SKM-1 (cell line): ENCODE measurements around the gene RFX4.

Experiments
- DNase-seq: peaks from one replicate; lab custom pipeline; 2025; ENCODE audit not compliant: unreplicated experiment; lab: John Stamatoyannopoulos, UW

RFX4 gene

DNA sequence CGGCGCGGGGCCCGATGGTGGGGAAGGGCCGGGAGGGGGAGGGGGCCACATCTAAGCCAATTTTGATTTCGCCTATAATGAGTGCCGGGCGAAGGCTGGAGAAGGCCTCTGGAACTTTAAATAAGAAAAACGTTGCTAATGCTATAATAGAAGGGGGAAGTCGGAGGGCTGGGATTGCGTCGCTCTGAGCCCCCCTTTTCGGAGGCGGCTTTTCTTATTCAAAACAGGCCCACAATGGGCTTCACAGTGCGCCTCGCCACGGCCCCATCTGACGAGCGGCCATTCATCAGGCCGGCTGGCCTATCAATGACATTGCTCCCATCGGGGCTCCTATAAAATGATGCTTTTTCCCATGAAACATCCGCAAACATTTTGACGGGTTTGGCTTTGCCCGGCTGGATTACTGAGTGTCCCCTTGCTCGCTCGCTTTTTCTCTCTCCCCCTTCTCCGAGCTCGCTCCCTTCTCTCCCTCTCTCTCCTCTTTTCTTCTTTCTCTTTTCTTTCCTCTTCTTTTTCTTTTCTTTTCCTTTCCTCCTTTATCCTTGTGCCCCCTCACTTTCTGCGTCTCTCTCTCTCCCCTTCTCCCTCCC, at the start of gene RFX4:
Gene RFX4 (plus strand): TSS at position 364 of the 590 bp plus-strand sequence. CDS start 317 bp downstream, outside the sequence.
- DNase-seq: no peak

DNA sequence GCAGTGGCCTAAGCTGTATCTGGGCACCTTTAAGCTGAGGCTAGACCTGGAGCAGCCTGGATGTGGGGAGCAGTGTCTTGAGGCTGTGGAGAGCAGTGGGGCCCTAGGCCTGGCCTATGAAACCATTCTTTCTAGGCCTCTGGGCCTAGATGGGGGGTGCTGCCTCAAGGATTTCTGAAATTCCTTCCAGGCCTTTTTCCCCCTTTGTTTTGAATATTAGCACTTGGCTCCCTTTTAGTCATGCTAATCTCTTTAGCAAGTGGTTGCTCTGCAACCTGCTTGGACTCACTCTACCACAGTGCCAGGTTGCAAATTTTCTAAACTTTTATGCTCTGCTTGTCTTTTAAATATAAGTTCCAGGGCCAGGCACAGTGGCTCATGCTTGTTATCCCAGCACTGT, 41.6 kb upstream of the RFX4 start:
- no peak for DNase-seq

DNA sequence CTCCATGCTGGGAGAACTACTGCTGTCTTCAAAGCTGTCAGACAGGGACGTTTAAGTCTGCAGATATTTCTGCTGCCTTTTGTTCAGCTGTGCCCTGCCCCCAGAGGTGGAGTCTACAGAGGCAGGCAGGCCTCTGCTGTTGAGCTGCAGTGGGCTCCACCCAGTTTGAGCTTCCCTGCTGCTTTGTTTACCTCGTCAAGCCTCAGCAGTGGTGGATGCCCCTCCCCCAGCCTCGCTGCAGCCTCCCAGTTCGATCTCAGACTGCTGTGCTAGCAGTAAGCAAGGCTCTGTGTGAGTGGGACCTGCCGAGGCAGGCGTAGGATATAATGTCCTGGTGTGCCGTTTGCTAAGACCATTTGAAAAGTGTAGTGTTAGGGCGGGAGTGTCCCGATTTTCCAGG, 31.4 kb upstream of the RFX4 start:
- no peak for DNase-seq

DNA sequence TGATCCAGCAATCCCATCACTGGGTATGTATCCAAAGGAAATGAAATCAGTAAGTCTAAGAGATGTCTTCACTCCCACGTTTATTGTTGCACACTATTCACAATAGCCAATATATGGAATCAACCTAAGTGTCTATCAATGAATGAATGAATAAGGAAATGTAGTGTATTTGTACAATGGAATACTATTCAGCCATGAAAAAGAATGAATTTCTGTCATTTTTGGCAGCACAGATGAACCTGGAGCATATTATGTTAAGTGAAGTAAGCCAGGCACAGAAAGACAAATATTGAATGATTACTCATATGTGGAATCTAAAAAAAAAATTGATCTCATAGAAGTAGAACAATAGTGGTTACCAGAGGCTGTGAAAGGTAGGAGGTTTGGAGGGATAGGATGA, 30.6 kb upstream of the RFX4 start:
- DNase-seq: no peak

DNA sequence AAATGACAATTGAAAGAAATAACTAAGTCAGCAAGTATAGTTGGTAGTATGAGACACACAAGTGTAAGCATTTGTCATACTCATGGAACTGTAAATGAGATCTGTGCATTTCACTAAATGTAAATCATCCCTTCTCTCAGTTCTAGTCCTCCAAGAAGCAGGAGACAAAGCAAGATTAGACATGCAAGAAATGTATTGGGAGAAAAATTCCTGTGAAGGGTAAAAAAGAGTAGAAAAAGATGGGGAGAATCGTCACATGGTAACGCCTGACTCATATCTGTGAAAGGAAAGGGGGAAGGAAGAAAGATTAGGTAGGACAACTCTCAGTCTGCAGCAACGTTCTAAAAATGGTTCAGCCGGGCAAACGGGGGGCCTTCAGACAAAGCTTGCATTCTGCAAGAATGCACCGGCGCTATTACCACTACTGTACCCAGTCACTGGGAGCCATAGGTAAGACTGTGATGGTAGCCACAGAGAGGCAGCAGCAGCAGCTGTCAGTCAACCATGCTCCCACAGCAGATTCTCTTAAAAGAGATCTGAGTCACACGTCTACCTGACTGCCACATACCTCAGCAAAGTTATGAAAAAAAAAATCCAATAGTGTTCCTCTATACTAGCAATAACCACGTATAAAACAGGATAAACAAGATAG, 18.0 kb upstream of the RFX4 start:
- no peak for DNase-seq

DNA sequence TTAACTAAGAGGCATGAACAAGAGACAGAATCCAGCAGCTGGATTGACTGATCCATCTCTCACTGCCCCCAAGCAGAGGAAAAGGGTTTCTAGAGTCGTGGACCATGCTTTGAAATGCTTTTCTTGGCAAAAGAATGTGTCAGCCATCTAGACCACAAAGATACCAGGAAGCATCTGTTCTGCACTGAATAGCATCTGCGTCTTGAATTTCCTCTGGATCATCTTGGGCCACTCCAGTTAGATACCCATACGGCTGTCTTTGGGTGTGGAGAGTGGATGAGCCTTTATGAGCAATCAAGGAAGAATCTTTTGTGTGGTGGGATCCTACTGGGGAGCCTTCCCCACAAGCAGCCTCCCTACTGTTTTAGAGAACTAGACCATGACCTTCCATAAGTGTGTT, 16.0 kb upstream of the RFX4 start:
- no peak for DNase-seq

DNA sequence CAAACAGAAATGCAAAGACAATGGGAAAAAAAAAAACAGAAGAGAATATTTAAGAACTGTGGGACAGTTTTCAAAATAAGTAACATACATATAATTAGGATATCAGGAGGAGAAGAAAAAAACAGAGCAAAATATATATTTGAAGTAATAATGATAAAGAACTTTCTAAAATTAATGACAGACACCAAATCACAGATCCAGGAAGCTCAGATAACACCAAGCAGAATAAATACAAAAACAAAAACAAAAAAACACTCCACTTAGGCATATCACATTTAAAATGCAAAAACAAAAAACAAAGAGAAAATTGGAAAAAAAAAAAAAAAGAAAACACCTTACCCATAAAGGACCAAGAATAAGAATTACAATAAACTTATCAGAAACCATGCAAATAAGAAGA, 9.6 kb upstream of the RFX4 start:
- no peak for DNase-seq

DNA sequence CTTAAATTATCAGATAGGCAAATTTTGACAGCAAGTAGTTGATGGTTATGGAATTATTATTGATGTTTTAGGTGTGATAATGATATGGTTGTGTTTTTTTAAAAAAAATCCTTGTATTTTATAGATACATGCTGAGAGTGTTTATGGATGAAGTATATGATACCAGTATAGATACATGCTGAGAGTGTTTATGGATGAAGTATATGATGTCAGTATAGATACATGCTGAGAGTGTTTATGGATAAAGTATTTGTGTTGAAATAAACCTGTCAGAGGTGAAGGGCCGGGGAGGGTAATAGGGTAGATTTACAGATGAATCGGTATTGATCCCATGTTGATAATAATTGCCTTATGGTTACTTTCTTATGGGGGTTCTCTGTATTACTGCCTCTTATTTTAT, 6.0 kb upstream of the RFX4 start:
- DNase-seq: no peak

DNA sequence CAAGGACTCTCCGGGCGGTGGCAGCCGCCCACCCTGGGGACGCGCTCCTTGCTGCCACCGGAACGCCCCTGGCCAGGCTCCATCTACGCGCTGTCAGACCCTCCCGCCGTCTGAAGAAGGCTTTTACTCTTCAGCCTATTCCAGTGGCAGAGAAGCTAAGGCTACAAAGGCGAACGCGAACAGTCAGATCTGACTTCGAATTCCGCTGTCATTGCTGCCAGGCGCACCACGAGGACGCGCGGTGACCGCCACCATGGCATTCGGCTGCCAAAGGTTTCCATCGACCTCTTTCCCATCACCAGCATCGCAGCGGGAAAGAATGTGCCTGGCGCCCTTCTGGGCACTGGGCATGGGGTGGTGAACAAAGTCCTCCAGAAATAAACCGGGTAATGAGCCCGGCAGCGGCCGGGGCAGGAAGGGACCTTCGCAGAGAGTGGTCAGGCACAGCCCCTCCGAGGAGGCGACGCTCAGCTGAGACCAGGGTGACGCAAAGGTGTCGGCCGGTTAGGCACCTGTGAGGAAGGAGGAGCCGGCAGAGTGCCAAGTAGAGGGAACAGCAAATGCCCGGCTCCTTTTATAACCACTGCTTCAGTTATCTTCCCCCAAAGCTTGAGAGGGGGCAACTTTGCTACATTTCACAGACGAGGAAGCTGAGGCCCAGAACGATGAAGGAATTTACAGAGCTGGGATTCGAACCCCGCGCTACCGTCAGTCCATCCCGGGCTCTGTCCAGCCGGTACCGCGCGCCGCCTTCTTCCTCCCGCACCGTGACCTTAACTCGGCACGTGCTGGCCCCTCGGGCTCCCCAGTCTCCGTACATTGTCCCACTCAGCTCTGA, 1.9 kb upstream of the RFX4 start:
- DNase-seq: no peak

DNA sequence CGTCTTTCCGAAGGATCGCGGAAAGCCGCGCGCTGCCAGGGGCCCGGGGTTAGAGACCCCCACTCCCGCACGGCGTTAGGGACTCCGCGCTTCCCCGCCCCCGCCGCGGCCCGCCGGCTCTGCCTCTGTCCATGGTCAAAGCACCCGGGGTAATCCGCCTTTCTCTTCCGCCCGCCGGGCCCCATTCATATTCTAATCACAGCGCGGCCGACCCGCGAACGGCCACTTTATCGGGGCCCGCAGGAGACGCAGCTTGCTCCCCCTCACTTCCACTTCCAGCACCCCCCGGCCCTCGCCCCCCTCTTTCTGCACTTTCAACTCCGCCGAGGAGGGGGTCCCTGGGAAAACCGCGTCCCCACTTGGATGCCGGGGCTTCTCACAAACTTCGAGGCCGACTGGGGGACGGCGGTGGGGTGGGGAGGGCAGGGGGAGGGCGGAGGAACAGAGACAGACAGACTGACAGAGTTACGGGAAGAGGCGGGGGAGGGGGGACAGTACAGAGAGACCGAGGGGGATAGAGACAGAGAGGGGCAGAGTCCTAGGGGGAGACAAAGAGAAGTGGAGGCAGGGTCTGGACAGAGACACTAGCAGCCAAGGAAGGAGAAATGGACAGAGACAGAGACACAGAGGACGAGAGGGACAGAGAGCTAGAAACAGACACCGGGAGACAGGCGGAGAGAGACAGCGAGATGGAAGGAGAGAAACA, 1.1 kb upstream of the RFX4 start:
- no peak for DNase-seq

DNA sequence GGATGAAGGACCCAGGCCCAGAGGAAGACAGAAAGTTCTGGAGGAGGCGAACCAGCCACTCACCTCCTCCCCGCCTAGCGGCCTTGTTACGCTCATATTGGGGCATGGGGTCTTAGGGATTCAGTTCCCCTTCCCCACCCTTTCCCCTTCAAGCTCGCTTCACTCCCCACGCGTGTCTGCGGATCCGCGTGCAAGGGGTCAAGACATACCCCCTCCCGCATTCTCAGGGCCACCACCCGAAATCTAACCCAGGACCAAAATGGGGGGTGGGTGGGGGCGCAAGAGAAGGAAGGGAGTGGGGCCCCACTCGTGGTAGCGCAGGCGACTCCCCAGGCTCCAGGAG, 584 bp upstream of the RFX4 start:
- DNase-seq: no peak

DNA sequence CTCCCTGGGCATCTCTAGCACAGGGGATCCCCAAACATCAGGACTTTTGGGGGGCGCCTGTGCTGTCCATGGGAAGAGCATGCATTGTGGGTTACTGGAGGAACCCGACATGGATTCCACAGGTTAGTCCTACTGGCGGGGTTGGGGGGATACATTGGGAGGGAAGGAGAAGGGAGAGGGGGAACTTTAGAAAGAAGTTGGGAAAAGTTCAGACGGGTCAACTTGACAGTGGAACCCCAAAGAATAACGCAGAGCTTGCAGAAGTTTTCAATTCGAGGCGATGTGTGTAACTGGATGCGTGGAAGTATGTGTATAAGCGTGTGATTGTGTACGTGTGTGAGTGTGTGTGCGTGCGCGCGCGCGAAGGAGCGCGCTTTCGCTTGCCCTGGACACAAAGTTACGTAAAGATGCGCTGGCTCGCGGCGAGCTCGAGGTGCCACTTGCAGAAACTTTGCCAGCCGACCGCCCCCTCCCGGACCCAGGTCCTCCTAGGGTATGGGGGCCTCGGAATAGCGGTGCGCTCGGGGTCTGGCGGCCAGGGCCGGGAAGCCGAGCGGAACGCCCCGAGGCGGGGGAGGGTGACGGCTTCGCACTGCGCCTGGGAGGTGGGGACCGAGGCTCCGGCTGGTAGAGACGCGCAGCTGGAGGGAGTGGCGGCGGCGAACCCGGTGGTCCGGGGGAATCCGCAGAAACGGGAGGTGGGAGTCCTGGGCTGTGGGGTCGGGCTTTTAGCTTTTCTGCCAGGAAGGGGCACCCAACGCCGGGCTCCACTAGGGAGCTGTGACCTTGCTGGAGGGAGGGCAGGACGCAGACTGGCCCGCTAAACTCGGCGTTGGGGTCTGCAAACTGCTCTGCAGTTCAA, 669 bp downstream of the RFX4 start:
- no peak for DNase-seq

DNA sequence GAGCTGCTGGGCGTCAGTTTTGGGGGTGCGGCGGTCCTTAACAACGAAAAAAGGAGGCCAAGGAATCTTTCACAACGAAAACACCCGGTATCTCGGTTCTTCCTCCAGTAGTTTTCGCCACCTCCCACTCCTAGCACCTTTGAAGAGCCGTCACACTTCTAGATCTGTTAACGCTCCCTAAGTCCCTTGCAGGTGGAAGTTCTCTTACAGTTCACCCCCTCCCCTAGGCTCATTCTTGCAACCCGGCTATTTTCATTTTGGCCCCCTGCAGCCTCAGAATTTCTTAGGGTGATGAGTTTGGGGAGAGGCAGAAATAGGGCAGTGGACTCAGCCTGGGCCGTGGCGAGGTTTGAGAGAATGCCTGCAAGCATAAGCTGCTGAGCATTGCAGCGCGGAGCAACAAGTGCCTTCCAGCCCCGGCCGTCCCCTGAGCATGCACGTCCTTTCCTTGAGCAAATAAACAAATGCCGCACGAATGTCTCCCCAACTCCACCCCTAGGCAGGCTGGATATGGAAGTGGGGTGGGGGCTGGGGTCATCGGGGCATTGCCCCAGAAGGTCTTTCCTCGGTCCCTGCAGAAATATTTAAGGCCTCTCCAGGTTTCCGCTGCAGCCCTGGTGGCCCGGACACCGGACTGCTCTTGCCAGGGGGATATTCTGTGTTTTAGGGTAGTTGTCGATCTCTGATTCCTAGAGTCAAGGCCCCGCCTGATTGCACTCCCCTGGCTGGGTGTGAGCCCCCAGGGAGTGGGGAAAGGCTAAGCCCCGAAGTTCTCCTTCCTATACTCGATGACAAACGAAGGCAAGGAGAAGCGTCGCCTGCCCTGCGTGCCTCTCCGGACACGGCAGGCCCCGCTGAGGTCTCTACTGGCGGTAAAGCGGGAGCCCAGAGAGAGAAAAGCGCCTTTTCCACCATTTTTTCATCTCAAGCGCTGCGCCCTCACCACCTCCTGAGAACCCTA, 1.6 kb downstream of the RFX4 start:
- no peak for DNase-seq

DNA sequence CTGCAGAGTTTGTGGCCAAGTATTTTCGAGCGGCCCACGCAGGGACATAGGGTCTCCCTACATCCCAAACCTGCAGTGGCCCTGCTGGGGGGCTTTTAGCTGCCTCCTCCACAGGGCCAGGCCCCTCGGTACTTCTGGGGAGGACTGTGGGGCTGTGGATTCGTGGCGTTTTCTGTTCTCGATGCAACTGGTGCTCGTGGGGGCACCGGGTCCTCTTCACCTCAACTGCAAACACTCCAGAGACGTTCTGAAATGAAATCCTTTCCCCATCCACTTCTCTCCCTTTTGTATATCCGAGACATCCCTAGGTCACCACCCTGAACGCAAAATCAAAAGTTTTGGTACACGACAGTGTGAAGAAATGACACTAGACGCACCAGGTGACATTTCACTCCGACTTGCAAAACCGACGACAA, 2.3 kb downstream of the RFX4 start:
- no peak for DNase-seq

DNA sequence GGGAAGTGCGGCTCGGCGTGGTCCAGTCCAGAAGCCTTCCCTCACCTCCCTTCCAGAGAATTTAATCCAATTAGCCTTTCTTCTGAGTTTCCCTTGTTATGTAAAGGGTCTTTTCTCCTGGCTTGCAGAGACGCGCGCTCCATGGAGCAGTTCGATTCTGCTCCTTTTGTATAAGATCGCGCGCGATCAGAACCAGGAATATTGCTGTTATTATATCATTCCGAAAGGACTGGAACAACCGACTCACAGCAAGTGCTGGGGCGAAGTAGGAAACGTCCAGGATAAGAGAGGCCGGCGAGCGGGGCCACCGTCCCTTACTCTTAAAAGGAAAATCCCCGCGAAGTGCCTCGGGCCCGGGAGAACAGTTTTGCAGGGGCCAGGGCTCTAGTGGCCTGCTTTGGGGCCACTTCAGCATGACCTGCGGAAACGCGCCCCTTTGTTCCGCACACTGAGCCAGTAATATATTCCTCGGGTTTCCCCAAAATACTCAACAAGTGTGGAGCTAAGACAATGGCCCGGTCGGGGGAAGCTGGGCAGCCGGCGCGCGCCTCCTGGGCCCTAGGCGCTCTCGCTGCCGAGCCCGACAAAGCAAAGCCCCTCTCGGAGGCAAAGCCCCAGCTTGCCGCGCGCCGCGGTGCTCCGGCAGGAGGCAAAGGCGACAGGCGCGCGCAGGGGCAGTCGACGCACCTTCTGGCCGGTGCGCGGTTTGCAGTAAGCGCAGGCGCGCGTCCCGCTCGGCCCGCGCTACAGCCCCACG, 2.9 kb downstream of the RFX4 start:
- DNase-seq: no peak

DNA sequence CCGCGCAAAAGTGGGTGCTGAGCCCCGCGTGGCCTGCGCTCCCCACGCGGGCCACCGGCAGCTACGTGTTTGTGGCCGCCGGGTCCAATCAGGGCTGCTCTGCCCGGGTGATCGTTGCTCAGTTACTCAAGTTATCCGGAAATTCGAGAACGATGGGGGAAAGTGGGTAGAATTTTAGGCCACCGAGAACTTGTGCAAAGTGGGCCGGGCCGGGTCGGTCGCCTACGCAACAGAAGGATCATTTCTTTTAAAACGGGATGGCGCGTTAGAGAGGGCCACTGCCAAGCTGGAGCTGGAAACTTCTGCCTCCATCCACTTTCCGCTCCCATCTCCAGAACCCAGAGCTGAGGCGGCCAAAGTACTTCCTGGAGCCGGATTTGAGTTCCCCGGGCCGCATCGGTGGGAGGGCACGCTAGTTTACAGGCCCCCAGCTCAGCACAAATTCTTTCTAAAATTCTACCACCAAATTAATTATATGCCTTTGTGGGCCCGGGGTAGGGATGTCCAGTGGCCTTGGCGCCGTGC, 3.5 kb downstream of the RFX4 start:
- DNase-seq: no peak

DNA sequence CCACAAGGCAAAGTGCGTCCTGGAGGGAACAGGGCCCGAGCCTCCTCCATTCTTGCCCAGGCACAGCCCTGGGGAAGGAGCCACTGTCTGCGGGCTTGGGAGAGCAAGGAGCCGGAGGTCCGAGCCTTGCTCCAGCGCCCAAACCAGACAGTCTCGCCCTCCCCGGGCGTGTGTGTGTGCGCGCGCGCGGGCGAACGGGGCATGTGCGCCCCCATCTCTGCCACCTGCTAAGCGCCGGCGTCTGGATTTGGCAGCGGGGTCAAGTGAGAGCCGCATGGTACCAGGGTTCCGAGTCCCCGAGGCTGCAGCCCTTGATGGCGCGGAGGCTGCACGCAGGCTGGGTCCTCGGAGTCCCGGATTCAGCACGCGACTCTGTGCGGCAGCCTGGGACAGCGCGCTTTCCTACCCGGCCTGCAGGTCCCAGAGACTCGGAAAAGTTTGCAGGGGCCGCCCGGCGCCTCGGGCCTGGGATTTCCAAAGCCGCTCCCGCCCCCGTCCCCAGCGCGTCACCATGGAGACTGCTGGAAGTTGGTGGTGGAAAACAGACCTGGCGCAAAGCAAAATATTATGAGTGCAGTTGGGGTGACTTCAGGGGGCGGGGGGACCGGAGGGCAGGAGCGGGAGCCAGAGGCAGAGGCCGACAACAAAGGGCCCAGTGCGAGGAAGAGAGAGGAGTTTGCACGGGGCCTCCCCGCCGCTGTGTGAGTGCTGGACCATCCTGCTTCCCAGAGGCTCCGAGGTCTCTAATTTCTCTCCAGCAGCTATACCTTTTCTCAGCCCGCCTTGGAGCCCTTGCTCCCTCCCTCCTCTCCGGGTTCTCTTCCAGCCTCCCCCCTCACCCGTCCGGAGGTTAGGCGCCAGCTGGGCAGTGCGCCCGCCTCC, 4.2 kb downstream of the RFX4 start:
- DNase-seq: no peak

DNA sequence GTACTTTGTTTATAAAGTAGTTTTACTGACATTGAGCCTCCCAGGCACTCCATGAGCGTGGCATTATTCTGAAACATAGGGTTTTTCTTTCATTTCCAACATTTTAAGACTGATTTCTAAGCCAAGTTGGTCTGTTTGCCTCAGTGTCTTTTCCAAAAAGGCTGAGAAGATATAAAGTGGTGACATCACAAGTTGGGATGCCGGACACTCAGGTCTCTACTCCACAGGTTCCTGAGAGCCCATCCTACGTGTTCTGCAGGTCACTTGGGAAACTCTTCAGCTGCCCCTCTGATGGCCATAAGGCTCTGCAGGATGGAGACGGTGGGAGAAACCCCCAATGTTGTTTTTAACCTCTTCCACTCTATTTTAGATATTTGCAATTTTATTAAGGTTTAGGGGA, 6.0 kb downstream of the RFX4 start:
- DNase-seq: no peak
